Kidney (tissue), 14 donors: Measurements from ENCODE around the gene STIM1. TPM values are rescaled to one million over a fixed set of nuclear protein-coding genes. Genes with fewer than 3 reads are reported as not detected.

Source experiments
- DNase-seq, 5 donors: peaks; one replicate each; pipeline ENCODE4 v3.0.0-alpha.2; 2013 to 2020
- FAIRE-seq: peaks from 2 replicates; lab custom pipeline; 2012; peaks lifted over from hg19 to GRCh38; lab: Jason Lieb, UNC
- H3K27ac ChIP-seq, 2 donors: one replicate each; pipeline ENCODE4 v1.7.0; 2013; ENCODE audit warnings: low read depth in 2 of 2, low read length in 2 of 2, inconsistent platforms in 1 of 2
- H3K27me3 ChIP-seq: one replicate; pipeline ENCODE4 v1.7.1; 2013; ENCODE audit warnings: low read length, inconsistent platforms; ENCODE audit not compliant: control insufficient read depth, insufficient read depth
- H3K36me3 ChIP-seq, 3 donors: one replicate each; pipeline versions ENCODE4 v1.7.0 to v1.7.1; 2013; ENCODE audit warnings: low read length in 3 of 3, control low read depth in 1 of 3, inconsistent platforms in 1 of 3; ENCODE audit not compliant: insufficient read depth in 3 of 3, control insufficient read depth in 2 of 3
- H3K4me1 ChIP-seq, 3 donors: one replicate each; pipeline versions ENCODE4 v1.7.0 to v1.7.1; 2013; ENCODE audit warnings: low read length in 3 of 3, inconsistent platforms in 1 of 3, low read depth in 1 of 3; ENCODE audit not compliant: control insufficient read depth in 2 of 3, insufficient read depth in 2 of 3
- H3K4me3 ChIP-seq, 3 donors: one replicate each; pipeline versions ENCODE4 v1.7.0 to v1.8.1; 2013; ENCODE audit warnings: low read length in 3 of 3, control low read depth in 1 of 3, inconsistent platforms in 1 of 3
- H3K9ac ChIP-seq, 3 donors: one replicate each; pipeline versions ENCODE4 v1.7.0 to v1.7.1; 2013; ENCODE audit warnings: low read length in 3 of 3, control low read depth in 1 of 3, inconsistent platforms in 1 of 3
- H3K9me3 ChIP-seq, 3 donors: one replicate each; pipeline versions ENCODE4 v1.7.0 to v1.7.1; 2013; ENCODE audit warnings: low read length in 3 of 3, control low read depth in 1 of 3, inconsistent platforms in 1 of 3; ENCODE audit not compliant: control insufficient read depth in 2 of 3, insufficient read depth in 1 of 3
- CTCF ChIP-seq: IDR thresholded peaks from 3 replicates; pipeline ENCODE4 v1.5.1; 2012; ENCODE audit warnings: mild to moderate bottlenecking, moderate library complexity, borderline replicate concordance; ENCODE audit not compliant: insufficient read depth; ENCODE audit errors: extremely low read depth
- intact Hi-C: fragments of 100-400 bp; cut with DNase I; formaldehyde crosslinking; loops from one replicate; pipeline ENCODE4 v1.11.1; 2022
- polyA plus RNA-seq: library from polyadenylated mRNA; stranded (reverse); fragments of 350-450 nt; fragmentation: Illumina TruSeq; extraction: RNeasy Lipid Tissue Mini Kit (QIAGEN cat#74804); gene quantifications from one replicate; pipeline ENCODE4 v1.2.3, GENCODE V29; 2014; ENCODE audit warnings: low read depth, low replicate concordance; ENCODE audit not compliant: insufficient read depth
- total RNA-seq: library from RNA; stranded (reverse); fragmentation: NEBNext Ultra II Directional; extraction: Animal tissue kit (Norgen Biotek cat#: 25700); gene quantifications from one replicate; pipeline ENCODE4 v1.2.1, GENCODE V29; 2021
- donor health status: control.
- donor health status: control.
- donor health status: control.
- donor health status: control.
- donor health status: control.
- donor health status: DM: yes; HTN: yes; CAD: no.
- donor health status: Normal renal cell carcinoma (clear cell type).

The STIM1 gene
- total and polyA plus RNA-seq, 2 donors from 2014 or later = 15.7 to 68.0 TPM

- no peak overlapping the region for H3K9ac ChIP-seq
- H3K27me3 ChIP-seq = no peaks in the 10 kb centered on the region
- intact Hi-C loops = no loop called here
- H3K36me3 ChIP-seq = no peaks in the 10 kb centered on the region
- DNase-seq = no peak
- no peaks in the 10 kb centered on the region for H3K9me3 ChIP-seq
- FAIRE-seq = no peak
- no peak overlapping the region for H3K4me3 ChIP-seq
- peaks cover 0 to 17% (median 16%) of the 10 kb centered on the region in 3 donors for H3K4me1 ChIP-seq
- no peak overlapping the region for H3K27ac ChIP-seq
- TF ChIP-seq CTCF = no peak
These were observed 10.7 kb downstream of the STIM1 start for GRCh38 chr11:3866206-3866605.

GRCh38 chr11:3866836-3867208 is 11.4 kb downstream of the STIM1 start:
- no peak overlapping the region for H3K9ac ChIP-seq
- FAIRE-seq = no peak
- H3K36me3 ChIP-seq = no peaks in the 10 kb centered on the region
- no peaks in the 10 kb centered on the region for H3K27me3 ChIP-seq
- intact Hi-C loops = no loop called here
- no peak for DNase-seq
- H3K27ac ChIP-seq = no peak overlapping the region
- no peaks in the 10 kb centered on the region for H3K9me3 ChIP-seq
- H3K4me1 ChIP-seq = peaks cover 0 to 18% (median 16%) of the 10 kb centered on the region in 3 donors
- H3K4me3 ChIP-seq = no peak overlapping the region
- no peak for TF ChIP-seq CTCF

GRCh38 chr11:3867209-3868091 is 12.0 kb downstream of the STIM1 start:
- no peak overlapping the region for H3K4me3 ChIP-seq
- H3K4me1 ChIP-seq = peaks cover 0 to 18% (median 16%) of the 10 kb centered on the region in 3 donors
- no peaks in the 10 kb centered on the region for H3K36me3 ChIP-seq
- peak overlapping the region in 1 of 2 donors; percentile 62 for H3K27ac ChIP-seq
- intact Hi-C loops = no loop called here
- DNase-seq (no peak), FAIRE-seq (no peak)
- H3K27me3 ChIP-seq = no peaks in the 10 kb centered on the region
- H3K9ac ChIP-seq = no peak overlapping the region
- no peaks in the 10 kb centered on the region for H3K9me3 ChIP-seq
- TF ChIP-seq CTCF = no peak
